ENCODE results near the gene PTPRT.

DNA sequence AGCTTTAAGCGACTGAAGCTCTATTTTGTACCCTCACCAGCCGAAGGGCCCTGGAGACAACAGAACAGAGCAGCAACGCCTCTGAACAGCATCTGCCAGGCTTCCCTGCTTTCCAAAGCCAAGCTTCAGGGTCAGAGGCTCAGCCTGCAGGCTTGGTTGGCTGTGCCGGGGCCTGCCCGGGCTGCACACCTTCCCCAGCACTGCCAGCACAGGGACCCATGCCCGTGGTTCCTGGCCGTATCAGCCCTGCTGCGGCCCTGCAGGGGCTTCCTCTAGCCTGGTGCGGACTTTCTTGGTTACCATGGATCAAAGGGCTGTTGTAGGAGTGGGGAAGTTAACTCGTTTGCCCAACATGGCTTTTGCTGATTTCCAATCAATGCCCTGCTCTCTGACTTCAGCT is 830.1 kb downstream of the PTPRT start:
- TF ChIP-seq, protein P1, sequence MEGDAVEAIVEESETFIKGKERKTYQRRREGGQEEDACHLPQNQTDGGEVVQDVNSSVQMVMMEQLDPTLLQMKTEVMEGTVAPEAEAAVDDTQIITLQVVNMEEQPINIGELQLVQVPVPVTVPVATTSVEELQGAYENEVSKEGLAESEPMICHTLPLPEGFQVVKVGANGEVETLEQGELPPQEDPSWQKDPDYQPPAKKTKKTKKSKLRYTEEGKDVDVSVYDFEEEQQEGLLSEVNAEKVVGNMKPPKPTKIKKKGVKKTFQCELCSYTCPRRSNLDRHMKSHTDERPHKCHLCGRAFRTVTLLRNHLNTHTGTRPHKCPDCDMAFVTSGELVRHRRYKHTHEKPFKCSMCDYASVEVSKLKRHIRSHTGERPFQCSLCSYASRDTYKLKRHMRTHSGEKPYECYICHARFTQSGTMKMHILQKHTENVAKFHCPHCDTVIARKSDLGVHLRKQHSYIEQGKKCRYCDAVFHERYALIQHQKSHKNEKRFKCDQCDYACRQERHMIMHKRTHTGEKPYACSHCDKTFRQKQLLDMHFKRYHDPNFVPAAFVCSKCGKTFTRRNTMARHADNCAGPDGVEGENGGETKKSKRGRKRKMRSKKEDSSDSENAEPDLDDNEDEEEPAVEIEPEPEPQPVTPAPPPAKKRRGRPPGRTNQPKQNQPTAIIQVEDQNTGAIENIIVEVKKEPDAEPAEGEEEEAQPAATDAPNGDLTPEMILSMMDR (IDR thresholded peaks at IDR 0.05; ENCODE audit: low read depth, low read length, missing input control) = no peak
- no peak for TF ChIP-seq TAF1 (conservative IDR thresholded peaks at IDR 0.05)

Measured in liver (tissue), 3 donors.